ENCODE measurements around the gene UBLCP1.

UBLCP1 gene

DNA sequence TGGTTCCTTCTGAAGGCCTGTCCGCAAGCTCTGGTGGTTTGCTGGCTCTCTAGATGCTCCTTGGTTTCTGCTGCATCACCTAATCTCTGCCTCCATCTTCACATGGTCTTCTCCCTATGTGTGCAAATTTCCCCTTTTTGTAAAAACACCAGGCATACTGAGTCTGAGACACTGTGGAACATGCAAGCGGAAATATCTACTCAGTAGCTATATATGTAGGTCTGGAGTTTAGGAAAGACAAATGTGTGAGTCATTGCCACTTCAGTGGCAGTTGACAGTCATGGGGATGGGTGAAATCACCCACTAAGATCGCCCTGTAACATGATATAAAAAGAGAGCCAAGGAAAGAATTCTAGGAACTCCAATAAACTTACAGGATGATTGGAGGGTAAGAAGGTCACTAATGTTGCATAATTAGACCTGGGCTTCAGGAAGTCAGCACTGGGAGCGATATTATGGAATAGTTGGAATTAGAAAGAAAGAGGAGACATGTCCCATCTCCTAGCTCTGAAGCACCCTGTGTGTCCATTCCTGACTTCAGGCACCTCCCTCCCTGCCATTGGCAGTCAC lies 22.7 kb upstream of the UBLCP1 start:
- Histone ChIP-seq H3K14ac (ENCODE audit: low read length) (no peak overlapping the region), H3K23ac (ENCODE audit: low read depth, low read length, poor library complexity) (no peak overlapping the region), H3K4me2 (ENCODE audit: insufficient read depth, low read length, poor library complexity, severe bottlenecking) (no peak overlapping the region), H3K4ac (ENCODE audit: low read length) (no peak overlapping the region), H3K4me3 (ENCODE audit: low read length in 2 of 2) (no peak overlapping the region), H3K27me3 (ENCODE audit: control insufficient read depth in 3 of 3, insufficient read depth in 3 of 3, low read depth in 1 of 3, low read length in 3 of 3) (peaks cover 0 to 2% (median 0%) of the 10 kb centered on the region in 3 experiments), H2BK12ac (ENCODE audit: low read length) (no peak overlapping the region), H3K9ac (ENCODE audit: low read depth, low read length, poor library complexity) (no peak overlapping the region), H2AK5ac (ENCODE audit: low read depth, low read length) (no peak overlapping the region), H3K36me3 (replicated peaks in 1 of 2; ENCODE audit: control insufficient read depth in 2 of 2, insufficient read depth in 2 of 2, low read length in 2 of 2) (no peaks in the 10 kb centered on the region), H3K4me1 (ENCODE audit: control insufficient read depth in 2 of 2, insufficient read depth in 1 of 2, low read depth in 1 of 2, low read length in 2 of 2) (no peaks in the 10 kb centered on the region), H3K79me1 (ENCODE audit: low read depth, low read length) (no peaks in the 10 kb centered on the region), H3K18ac (ENCODE audit: low read length) (no peak overlapping the region), H3K27ac (replicated peaks; ENCODE audit: low read length) (no peak overlapping the region), H2BK5ac (ENCODE audit: low read length) (no peak overlapping the region), H2BK15ac (ENCODE audit: low read length) (no peak overlapping the region), H4K8ac (ENCODE audit: low read depth, low read length) (no peak overlapping the region), H2AFZ (ENCODE audit: low read length) (no peak overlapping the region), H2BK120ac (ENCODE audit: low read depth, low read length) (no peak overlapping the region), H3K9me3 (replicated peaks in 1 of 2; ENCODE audit: control insufficient read depth in 2 of 2, insufficient read depth in 1 of 2, low read depth in 1 of 2, low read length in 2 of 2) (no peaks in the 10 kb centered on the region), H4K91ac (ENCODE audit: low read depth, low read length, poor library complexity) (no peak overlapping the region)
- DNase-seq (ENCODE audit: low spot score) = no peak
- WGBS, 2 donors (ENCODE audit: extremely low coverage in 2 of 2, insufficient read length in 2 of 2, insufficient replicate concordance in 1 of 2) = no CpG with 5 or more reads among the region's 4 CpGs

DNA sequence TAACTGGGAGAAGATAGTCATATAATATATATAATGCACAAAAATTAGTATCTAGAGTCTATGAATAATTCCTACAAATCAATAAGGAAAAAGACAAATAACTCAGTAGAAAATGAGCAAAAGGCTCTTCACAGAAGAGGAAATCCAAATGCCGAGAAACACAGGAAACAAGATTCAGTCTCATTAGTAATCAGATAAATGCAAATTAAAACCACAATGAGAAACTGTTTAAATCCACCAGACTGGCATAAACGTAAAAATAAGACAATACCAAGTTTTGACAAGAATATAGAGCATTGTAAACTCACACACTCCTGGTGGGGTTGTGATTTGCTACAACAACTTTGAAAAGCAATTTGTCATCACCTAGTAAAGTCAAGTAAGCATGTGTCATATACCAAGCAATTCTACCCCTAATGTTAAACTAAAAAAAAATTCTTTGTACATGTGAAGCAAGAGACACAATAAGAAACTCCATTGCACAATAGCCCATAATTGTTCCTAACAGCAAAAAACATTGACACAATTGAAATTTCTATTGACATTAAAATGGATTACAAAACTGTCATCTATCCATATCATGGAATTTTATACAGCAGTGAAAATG lies 21.0 kb upstream of the UBLCP1 start:
- no peak overlapping the region for H3K9ac ChIP-seq (ENCODE audit: low read depth, low read length, poor library complexity)
- H3K27me3 ChIP-seq (ENCODE audit: control insufficient read depth in 3 of 3, insufficient read depth in 3 of 3, low read depth in 1 of 3, low read length in 3 of 3) = peaks cover 0 to 8% (median 0%) of the 10 kb centered on the region in 3 experiments
- no peak overlapping the region for H3K4me2 ChIP-seq (ENCODE audit: insufficient read depth, low read length, poor library complexity, severe bottlenecking)
- no peak overlapping the region for H3K18ac ChIP-seq (ENCODE audit: low read length)
- no peaks in the 10 kb centered on the region for H3K79me1 ChIP-seq (ENCODE audit: low read depth, low read length)
- no peak overlapping the region for H2BK120ac ChIP-seq (ENCODE audit: low read depth, low read length)
- DNase-seq (ENCODE audit: low spot score) = no peak
- no peak overlapping the region for H3K14ac ChIP-seq (ENCODE audit: low read length)
- H3K27ac ChIP-seq (replicated peaks; ENCODE audit: low read length) = no peak overlapping the region
- H3K4me1 ChIP-seq (ENCODE audit: control insufficient read depth in 2 of 2, insufficient read depth in 1 of 2, low read depth in 1 of 2, low read length in 2 of 2) = no peaks in the 10 kb centered on the region
- H2BK15ac ChIP-seq (ENCODE audit: low read length) = no peak overlapping the region
- H3K4me3 ChIP-seq (ENCODE audit: low read length in 2 of 2) = no peak overlapping the region
- no peak overlapping the region for H3K23ac ChIP-seq (ENCODE audit: low read depth, low read length, poor library complexity)
- no peak overlapping the region for H3K4ac ChIP-seq (ENCODE audit: low read length)
- H3K9me3 ChIP-seq (replicated peaks in 1 of 2; ENCODE audit: control insufficient read depth in 2 of 2, insufficient read depth in 1 of 2, low read depth in 1 of 2, low read length in 2 of 2) = no peaks in the 10 kb centered on the region
- H4K91ac ChIP-seq (ENCODE audit: low read depth, low read length, poor library complexity) = no peak overlapping the region
- no peak overlapping the region for H2AFZ ChIP-seq (ENCODE audit: low read length)
- H4K8ac ChIP-seq (ENCODE audit: low read depth, low read length) = no peak overlapping the region
- no peak overlapping the region for H2BK5ac ChIP-seq (ENCODE audit: low read length)
- H3K36me3 ChIP-seq (replicated peaks in 1 of 2; ENCODE audit: control insufficient read depth in 2 of 2, insufficient read depth in 2 of 2, low read length in 2 of 2) = no peaks in the 10 kb centered on the region
- no peak overlapping the region for H2AK5ac ChIP-seq (ENCODE audit: low read depth, low read length)
- H2BK12ac ChIP-seq (ENCODE audit: low read length) = no peak overlapping the region
- no CpG with 5 or more reads among the region's 2 CpGs for WGBS, 2 donors (ENCODE audit: extremely low coverage in 2 of 2, insufficient read length in 2 of 2, insufficient replicate concordance in 1 of 2)

DNA sequence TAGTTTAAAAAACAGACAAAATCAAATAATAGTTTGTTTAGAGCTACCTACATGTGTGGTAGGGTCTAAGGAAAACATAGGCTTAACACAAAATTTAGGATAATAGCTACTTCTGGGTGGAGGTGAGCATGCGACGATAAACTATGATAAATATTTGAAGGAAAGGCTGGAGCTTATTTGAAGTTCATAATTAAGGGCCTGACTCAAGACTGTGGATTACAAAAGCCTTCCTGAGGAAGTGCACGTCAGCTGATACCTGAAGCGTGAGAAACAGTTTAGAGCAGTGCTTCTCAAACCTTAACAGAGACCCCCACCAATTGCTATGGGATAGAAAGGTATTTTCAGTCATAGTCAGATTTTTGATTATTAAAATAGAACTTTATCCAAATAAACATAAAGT lies 20.4 kb upstream of the UBLCP1 start:
- Histone ChIP-seq H3K9ac (ENCODE audit: low read depth, low read length, poor library complexity) (no peak overlapping the region), H3K27ac (replicated peaks; ENCODE audit: low read length) (no peak overlapping the region), H3K79me1 (ENCODE audit: low read depth, low read length) (no peaks in the 10 kb centered on the region), H2BK120ac (ENCODE audit: low read depth, low read length) (no peak overlapping the region), H3K9me3 (replicated peaks in 1 of 2; ENCODE audit: control insufficient read depth in 2 of 2, insufficient read depth in 1 of 2, low read depth in 1 of 2, low read length in 2 of 2) (no peaks in the 10 kb centered on the region), H2BK5ac (ENCODE audit: low read length) (no peak overlapping the region), H4K8ac (ENCODE audit: low read depth, low read length) (no peak overlapping the region), H3K18ac (ENCODE audit: low read length) (no peak overlapping the region), H3K4me3 (ENCODE audit: low read length in 2 of 2) (no peak overlapping the region), H3K23ac (ENCODE audit: low read depth, low read length, poor library complexity) (no peak overlapping the region), H2AK5ac (ENCODE audit: low read depth, low read length) (no peak overlapping the region), H2BK12ac (ENCODE audit: low read length) (no peak overlapping the region), H2AFZ (ENCODE audit: low read length) (no peak overlapping the region), H3K4me1 (ENCODE audit: control insufficient read depth in 2 of 2, insufficient read depth in 1 of 2, low read depth in 1 of 2, low read length in 2 of 2) (no peaks in the 10 kb centered on the region), H4K91ac (ENCODE audit: low read depth, low read length, poor library complexity) (no peak overlapping the region), H3K4ac (ENCODE audit: low read length) (no peak overlapping the region), H2BK15ac (ENCODE audit: low read length) (no peak overlapping the region), H3K4me2 (ENCODE audit: insufficient read depth, low read length, poor library complexity, severe bottlenecking) (no peak overlapping the region), H3K36me3 (replicated peaks in 1 of 2; ENCODE audit: control insufficient read depth in 2 of 2, insufficient read depth in 2 of 2, low read length in 2 of 2) (no peaks in the 10 kb centered on the region), H3K14ac (ENCODE audit: low read length) (no peak overlapping the region), H3K27me3 (ENCODE audit: control insufficient read depth in 3 of 3, insufficient read depth in 3 of 3, low read depth in 1 of 3, low read length in 3 of 3) (peaks cover 0 to 8% (median 0%) of the 10 kb centered on the region in 3 experiments)
- DNase-seq (ENCODE audit: low spot score) = no peak
- WGBS, 2 donors (ENCODE audit: extremely low coverage in 2 of 2, insufficient read length in 2 of 2, insufficient replicate concordance in 1 of 2) = no CpG with 5 or more reads among the region's 4 CpGs

DNA sequence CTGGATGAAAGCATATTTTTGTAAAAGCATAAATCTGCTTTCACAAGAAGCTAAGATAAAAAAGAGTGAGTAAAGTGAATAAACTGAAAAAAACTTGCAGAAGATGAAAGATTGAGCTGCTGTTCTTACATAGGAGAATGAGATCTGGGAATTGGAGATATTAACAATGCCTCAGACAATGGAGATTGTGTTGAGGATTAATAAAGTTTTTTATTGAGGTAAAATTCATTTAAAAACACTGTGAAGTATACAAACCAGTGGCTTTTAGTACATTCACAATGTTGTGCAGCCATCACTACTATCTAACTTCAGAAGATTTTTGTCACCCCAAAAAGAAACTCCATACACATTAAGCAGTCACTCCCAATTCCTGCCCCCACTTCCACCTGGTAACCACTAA lies 19.7 kb upstream of the UBLCP1 start:
- Histone ChIP-seq H3K9me3 (replicated peaks in 1 of 2; ENCODE audit: control insufficient read depth in 2 of 2, insufficient read depth in 1 of 2, low read depth in 1 of 2, low read length in 2 of 2) (no peaks in the 10 kb centered on the region), H3K27me3 (ENCODE audit: control insufficient read depth in 3 of 3, insufficient read depth in 3 of 3, low read depth in 1 of 3, low read length in 3 of 3) (peaks cover 0 to 8% (median 0%) of the 10 kb centered on the region in 3 experiments), H3K4me1 (ENCODE audit: control insufficient read depth in 2 of 2, insufficient read depth in 1 of 2, low read depth in 1 of 2, low read length in 2 of 2) (no peaks in the 10 kb centered on the region), H3K27ac (replicated peaks; ENCODE audit: low read length) (no peak overlapping the region), H3K36me3 (replicated peaks in 1 of 2; ENCODE audit: control insufficient read depth in 2 of 2, insufficient read depth in 2 of 2, low read length in 2 of 2) (no peaks in the 10 kb centered on the region), H2AK5ac (ENCODE audit: low read depth, low read length) (no peak overlapping the region), H2AFZ (ENCODE audit: low read length) (no peak overlapping the region), H3K4ac (ENCODE audit: low read length) (no peak overlapping the region), H3K4me3 (ENCODE audit: low read length in 2 of 2) (no peak overlapping the region), H3K18ac (ENCODE audit: low read length) (no peak overlapping the region), H3K9ac (ENCODE audit: low read depth, low read length, poor library complexity) (no peak overlapping the region), H4K8ac (ENCODE audit: low read depth, low read length) (no peak overlapping the region), H2BK120ac (ENCODE audit: low read depth, low read length) (no peak overlapping the region), H3K23ac (ENCODE audit: low read depth, low read length, poor library complexity) (no peak overlapping the region), H2BK5ac (ENCODE audit: low read length) (no peak overlapping the region), H2BK15ac (ENCODE audit: low read length) (no peak overlapping the region), H3K14ac (ENCODE audit: low read length) (no peak overlapping the region), H2BK12ac (ENCODE audit: low read length) (no peak overlapping the region), H4K91ac (ENCODE audit: low read depth, low read length, poor library complexity) (no peak overlapping the region), H3K4me2 (ENCODE audit: insufficient read depth, low read length, poor library complexity, severe bottlenecking) (no peak overlapping the region), H3K79me1 (ENCODE audit: low read depth, low read length) (no peaks in the 10 kb centered on the region)
- no peak for DNase-seq (ENCODE audit: low spot score)

Measured in neuronal stem cell (in vitro differentiated cells).